ENCODE measurements around the gene PODN.

PODN gene

DNA sequence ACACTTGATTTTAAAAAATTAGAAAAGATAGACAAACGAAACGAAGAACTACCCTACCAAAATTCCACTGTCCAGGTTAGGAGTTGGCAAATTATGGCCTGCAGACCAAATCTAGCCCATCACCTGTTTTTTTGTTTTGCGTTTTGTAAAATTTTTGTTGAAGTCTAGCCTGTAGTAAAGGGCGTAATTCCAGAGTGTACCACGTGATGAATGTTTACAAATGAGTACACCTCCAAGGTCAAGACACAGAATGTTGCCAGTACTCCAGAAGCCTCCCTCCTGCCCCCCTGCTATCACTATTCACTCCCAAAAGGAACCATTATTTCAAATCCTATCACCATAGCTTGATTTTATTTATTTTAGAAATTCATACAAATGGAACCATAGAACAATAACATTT, 17.1 kb upstream of the PODN start:
- no peak overlapping the region for H3K9ac ChIP-seq (ENCODE audit: low read length)
- no peaks in the 10 kb centered on the region for H3K9me2 ChIP-seq (ENCODE audit: low read depth, low read length)
- H3K79me2 ChIP-seq (ENCODE audit: insufficient read depth, low read length) = no peaks in the 10 kb centered on the region
- H3F3A ChIP-seq (ENCODE audit: insufficient read depth, low read length) = no peaks in the 10 kb centered on the region
- H3K4me2 ChIP-seq (ENCODE audit: low read length) = no peak overlapping the region
- no peaks in the 10 kb centered on the region for H4K20me1 ChIP-seq (ENCODE audit: insufficient read depth, low read length)
- no peak overlapping the region for H3K27ac ChIP-seq (ENCODE audit: low read depth, low read length, poor library complexity, severe bottlenecking)
- H3K4me1 ChIP-seq (ENCODE audit: insufficient read depth, low read length, severe bottlenecking) = no peaks in the 10 kb centered on the region
- H3K9me3 ChIP-seq (ENCODE audit: low read length) = no peaks in the 10 kb centered on the region
- H2AFZ ChIP-seq (ENCODE audit: low read length) = no peak overlapping the region
- no peaks in the 10 kb centered on the region for H3K27me3 ChIP-seq (ENCODE audit: insufficient read depth, low read length)
- H3K36me3 ChIP-seq (ENCODE audit: insufficient read depth, low read length) = peaks cover 16% of the 10 kb centered on the region; the same call in 1 of the 2 replicates
- no peak overlapping the region for H3K4me3 ChIP-seq (ENCODE audit: low read depth, low read length, poor library complexity, severe bottlenecking)
- TF ChIP-seq CTCF (IDR thresholded peaks at IDR 0.05; ENCODE audit: low read length) (no peak), EZH2 (IDR thresholded peaks at IDR 0.05; ENCODE audit: borderline replicate concordance, low read length) (no peak)

GRCh38 chr1:53046930-53047329, 15.1 kb upstream of the PODN start:
- Histone ChIP-seq H3K36me3 (ENCODE audit: insufficient read depth, low read length) (peaks cover 16% of the 10 kb centered on the region; the same call in 1 of the 2 replicates), H3K4me2 (ENCODE audit: low read length) (no peak overlapping the region), H3K9me2 (ENCODE audit: low read depth, low read length) (no peaks in the 10 kb centered on the region), H3K9me3 (ENCODE audit: low read length) (no peaks in the 10 kb centered on the region), H3K79me2 (ENCODE audit: insufficient read depth, low read length) (no peaks in the 10 kb centered on the region), H3K4me3 (ENCODE audit: low read depth, low read length, poor library complexity, severe bottlenecking) (no peak overlapping the region), H2AFZ (ENCODE audit: low read length) (no peak overlapping the region), H4K20me1 (ENCODE audit: insufficient read depth, low read length) (no peaks in the 10 kb centered on the region), H3K27me3 (ENCODE audit: insufficient read depth, low read length) (no peaks in the 10 kb centered on the region), H3K27ac (ENCODE audit: low read depth, low read length, poor library complexity, severe bottlenecking) (no peak overlapping the region), H3K4me1 (ENCODE audit: insufficient read depth, low read length, severe bottlenecking) (no peaks in the 10 kb centered on the region), H3F3A (ENCODE audit: insufficient read depth, low read length) (no peaks in the 10 kb centered on the region), H3K9ac (ENCODE audit: low read length) (no peak overlapping the region)
- TF ChIP-seq EZH2 (IDR thresholded peaks at IDR 0.05; ENCODE audit: borderline replicate concordance, low read length) = no peak
- TF ChIP-seq CTCF (IDR thresholded peaks at IDR 0.05; ENCODE audit: low read length) = no peak

DNA sequence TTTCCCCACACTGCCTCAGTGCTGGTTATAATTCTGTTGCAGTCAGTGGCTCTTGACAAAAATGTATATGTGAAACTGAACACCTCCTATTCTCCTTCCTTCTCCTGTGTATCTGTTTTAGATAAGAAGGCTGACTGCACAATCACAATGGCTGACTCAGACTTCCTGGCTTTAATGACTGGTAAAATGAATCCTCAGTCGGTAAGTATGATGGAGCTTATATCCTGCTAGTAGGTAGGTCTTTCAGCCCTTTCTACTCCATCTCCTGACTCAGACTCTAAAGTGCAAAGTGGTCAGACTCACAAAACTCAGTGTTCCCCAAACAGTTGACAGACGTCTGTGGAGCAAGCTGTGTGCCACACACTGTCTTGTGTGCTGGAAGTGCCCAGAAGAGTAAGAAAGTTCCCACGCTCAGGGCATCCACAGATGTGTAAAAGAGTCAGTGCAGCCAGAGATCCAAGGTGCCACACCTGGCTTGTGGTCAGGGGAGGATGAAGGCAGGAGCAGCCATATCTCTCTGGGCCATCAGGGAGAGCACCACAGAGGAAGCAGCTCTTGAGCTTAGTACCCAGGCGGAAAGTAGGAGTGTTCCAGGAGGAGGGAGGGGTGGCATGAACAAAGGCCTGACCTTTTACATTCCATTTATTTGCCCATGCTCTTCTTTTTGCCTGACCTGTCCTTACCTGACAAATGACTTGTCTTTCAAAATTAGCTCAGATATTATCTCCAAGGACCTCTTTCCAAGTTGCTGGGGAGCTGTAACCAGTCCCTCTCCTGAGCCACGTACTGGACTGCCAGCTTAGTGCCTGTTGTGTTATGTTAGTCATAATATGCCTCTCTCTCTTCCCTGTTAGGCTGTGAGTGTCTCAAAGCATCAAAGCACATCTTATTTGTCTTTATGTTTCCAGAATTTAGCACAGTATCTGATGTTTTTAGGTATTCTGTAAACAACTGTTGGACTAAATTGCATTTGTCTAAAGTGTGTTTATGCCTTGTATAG, 14.0 kb upstream of the PODN start:
- no peak overlapping the region for H2AFZ ChIP-seq (ENCODE audit: low read length)
- H3K9me3 ChIP-seq (ENCODE audit: low read length) = no peaks in the 10 kb centered on the region
- no peaks in the 10 kb centered on the region for H3K79me2 ChIP-seq (ENCODE audit: insufficient read depth, low read length)
- H3K4me2 ChIP-seq (ENCODE audit: low read length) = no peak overlapping the region
- H3K36me3 ChIP-seq (ENCODE audit: insufficient read depth, low read length) = peaks cover 16% of the 10 kb centered on the region; the same call in 1 of the 2 replicates
- TF ChIP-seq EZH2 (IDR thresholded peaks at IDR 0.05; ENCODE audit: borderline replicate concordance, low read length) (no peak), CTCF (IDR thresholded peaks at IDR 0.05; ENCODE audit: low read length) (no peak)
- no peak overlapping the region for H3K27ac ChIP-seq (ENCODE audit: low read depth, low read length, poor library complexity, severe bottlenecking)
- no peaks in the 10 kb centered on the region for H3K9me2 ChIP-seq (ENCODE audit: low read depth, low read length)
- no peak overlapping the region for H3K4me3 ChIP-seq (ENCODE audit: low read depth, low read length, poor library complexity, severe bottlenecking)
- no peaks in the 10 kb centered on the region for H4K20me1 ChIP-seq (ENCODE audit: insufficient read depth, low read length)
- H3F3A ChIP-seq (ENCODE audit: insufficient read depth, low read length) = no peaks in the 10 kb centered on the region
- H3K9ac ChIP-seq (ENCODE audit: low read length) = no peak overlapping the region
- H3K4me1 ChIP-seq (ENCODE audit: insufficient read depth, low read length, severe bottlenecking) = no peaks in the 10 kb centered on the region
- H3K27me3 ChIP-seq (ENCODE audit: insufficient read depth, low read length) = no peaks in the 10 kb centered on the region

Measured in OCI-LY1 (cell line).